HCEC 1CT (cell line): Measurements from ENCODE around the gene ARSG.
"Not testable (repeated sequence)": the region's sequence is repeated elsewhere in the genome, so short reads cannot be mapped to it uniquely, and the experiment has no call there.

Source experiments
- DNase-seq: peaks from one replicate; pipeline ENCODE4 v3.0.0-alpha.2; 2017

The ARSG gene

DNA sequence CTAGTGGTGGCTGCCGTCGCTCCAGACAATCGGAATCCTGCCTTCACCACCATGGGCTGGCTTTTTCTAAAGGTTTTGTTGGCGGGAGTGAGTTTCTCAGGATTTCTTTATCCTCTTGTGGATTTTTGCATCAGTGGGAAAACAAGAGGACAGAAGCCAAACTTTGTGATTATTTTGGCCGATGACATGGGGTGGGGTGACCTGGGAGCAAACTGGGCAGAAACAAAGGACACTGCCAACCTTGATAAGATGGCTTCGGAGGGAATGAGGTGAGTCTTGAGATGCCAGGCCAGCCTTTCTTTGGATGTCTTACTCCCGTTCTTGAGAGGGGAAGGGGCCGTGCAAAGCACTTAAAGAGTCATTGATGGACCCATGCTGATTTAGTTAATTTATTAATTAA, 16.1 kb downstream of the ARSG start:
- DNase-seq = no peak

DNA sequence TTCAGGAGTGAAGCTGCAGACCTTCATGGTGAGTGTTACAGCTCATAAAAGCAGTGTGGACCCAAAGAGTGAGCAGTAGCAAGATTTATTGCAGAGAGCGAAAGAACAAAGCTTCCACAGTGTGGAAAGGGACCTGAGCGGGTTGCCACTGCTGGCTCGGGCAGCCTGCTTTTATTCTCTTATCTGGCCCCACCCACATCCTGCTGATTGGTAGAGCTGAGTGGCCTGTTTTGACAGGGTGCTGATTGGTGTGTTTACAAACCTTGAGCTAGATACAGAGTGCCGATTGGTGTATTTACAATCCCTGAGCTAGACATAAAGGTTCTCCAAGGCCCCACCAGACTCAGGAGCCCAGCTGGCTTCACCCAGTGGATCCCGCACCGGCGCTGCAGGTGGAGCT, 17.2 kb downstream of the ARSG start:
- not testable (repeated sequence) for DNase-seq

DNA sequence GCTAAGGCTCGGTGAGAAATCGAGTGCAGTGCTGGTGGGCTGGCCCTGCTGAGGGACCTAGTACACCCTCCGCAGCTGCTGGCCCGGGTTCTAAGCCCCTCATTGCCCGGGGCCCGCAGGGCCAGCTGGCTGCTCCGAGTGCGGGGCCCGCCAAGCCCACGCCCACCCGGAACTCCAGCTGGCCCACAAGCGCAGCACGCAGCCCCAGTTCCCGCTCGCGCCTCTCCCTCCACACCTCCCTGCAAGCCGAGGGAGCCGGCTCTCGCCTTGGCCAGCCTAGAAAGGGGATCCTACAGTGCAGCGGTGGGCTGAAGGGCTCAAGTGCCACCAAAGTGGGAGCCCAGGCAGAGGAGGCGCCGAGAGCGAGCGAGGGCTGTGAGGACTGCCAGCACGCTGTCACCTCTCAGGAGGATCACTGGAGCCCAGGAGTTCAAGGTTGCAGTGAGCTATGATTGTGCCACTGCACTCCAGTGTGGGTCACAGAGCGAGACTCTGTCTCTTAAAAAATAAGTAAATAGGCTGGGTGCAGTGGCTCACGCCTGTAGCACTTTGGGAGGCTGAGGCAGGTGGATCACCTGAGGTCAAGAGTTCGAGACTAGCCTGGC, 17.9 kb downstream of the ARSG start:
- not testable (repeated sequence) for DNase-seq

DNA sequence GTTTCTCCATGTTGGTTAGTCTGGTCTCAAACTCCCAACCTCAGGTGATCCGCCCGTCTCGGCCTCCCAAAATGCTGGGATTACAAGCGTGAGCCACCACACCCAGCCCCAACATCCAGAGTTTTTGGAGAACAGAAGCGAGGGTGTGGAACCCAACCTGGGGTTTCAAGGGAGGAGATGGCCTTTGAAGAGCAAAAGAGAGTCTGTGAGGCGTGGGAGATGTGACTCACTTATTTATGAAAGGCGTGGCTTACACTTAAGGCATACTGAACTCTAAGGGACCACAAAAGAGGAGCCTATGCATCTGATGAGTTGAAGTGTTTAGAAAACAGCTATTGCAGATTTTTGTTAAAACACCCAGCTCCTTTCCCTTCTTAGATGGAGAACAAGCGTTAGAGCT, 18.9 kb downstream of the ARSG start:
- DNase-seq = peak; percentile 8

DNA sequence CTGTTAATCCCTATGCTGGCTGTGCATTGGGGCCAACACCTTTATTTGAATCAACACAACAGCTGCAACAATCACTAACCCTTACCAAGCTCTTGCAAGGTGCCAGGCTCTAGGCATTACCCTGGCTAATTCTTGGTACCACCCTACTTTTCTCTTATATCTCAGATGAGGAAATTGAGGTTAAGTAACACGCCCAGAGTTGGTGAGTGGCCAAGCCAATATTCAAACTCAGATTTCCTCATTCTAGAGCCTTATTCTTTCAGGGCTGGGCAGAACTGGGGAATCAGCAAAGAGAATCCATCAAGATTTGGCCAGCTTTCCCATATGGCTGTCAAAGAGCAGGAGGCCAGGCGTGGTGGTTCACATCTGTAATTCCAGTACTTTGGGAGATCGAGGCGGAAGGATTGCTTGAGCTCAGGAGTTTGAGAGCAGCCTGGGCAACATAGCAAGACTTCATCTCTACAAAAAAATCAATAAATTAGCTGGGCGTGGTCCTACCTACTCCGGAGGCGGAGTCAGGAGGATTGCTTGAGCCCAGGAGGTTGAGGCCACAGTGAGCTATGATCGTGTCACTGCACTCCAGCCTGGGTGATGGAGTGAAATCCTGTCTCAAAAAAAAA, 23.7 kb downstream of the ARSG start:
- DNase-seq = no peak

DNA sequence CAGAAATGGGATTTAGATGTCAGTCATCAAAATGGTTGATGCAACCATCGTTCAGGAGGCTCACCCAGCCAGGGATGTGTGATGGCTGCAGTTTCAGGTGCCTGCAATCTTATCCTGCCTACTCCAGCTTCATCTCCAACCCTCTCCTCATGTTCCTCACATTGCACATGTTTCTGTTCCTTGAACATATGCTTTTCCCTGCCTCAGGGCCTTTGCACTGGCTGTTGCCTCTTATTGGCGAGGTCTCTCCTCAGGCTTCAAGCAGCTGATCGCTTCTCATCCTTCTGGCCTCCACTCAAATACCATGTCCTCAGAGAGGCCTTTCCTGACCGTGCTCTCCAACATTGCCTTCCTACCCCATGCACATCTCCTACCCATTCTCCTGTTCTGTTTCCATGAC, 24.6 kb downstream of the ARSG start:
- no peak for DNase-seq

DNA sequence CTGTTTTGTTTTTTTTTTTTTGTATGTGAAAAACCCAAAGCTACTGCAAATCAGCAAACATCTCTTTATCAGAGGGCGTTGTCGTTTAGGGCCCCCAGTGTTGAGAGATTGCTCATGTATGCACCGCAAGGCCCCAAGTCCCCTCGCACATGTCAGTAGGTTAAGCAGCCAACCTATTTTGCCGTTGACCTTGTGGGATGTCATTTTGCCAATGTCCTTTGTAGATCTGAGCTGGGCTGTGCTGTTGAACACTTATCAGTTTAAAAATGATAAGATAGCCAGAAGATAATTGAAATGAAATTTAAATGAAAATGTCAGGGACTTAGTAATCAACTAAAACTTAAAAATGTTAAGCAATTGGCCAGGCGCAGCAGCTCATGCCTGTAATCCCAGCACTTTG, 26.2 kb downstream of the ARSG start:
- DNase-seq = no peak

DNA sequence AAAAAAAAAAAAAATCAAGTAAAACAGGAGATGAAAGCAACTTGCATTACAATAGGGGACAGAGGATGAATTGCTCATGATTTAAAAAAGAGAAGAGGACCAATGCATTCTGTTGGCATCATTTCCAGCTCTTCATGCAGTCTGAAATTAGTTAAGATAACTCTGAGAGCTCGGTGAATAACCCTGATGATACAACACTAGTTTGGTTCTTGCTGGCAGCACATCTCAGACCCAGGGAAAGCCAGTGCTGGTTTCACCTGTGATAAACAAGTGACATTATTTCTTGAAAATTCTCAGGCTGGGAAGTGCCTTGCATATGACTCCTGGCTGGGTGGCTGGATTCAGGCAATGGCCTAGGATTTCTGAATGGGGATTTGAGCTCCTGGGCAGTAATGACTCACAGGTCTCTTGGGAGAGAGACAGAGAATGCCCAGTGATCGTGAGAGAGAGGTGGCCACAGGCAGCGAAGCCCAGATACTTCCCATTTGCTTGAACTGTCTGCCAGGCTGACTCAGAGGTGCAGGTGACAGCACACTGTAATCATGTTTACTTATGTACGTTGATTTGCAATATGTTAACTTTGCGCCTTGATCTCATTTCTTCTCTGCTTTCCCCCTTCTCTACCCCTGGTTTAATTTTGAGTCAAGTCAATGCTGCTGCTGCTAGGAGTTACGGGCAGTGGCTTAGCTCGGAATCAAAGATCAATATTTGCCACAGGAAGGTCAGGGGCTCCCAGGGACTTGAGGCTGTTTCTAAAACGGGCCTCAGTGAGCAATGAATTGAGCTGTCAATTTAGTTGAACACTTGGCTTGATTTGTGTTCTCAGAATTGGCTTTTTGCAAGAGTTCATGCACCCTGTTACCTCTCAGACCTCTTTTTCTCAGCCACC, 27.1 kb downstream of the ARSG start:
- DNase-seq = peak; percentile 53

DNA sequence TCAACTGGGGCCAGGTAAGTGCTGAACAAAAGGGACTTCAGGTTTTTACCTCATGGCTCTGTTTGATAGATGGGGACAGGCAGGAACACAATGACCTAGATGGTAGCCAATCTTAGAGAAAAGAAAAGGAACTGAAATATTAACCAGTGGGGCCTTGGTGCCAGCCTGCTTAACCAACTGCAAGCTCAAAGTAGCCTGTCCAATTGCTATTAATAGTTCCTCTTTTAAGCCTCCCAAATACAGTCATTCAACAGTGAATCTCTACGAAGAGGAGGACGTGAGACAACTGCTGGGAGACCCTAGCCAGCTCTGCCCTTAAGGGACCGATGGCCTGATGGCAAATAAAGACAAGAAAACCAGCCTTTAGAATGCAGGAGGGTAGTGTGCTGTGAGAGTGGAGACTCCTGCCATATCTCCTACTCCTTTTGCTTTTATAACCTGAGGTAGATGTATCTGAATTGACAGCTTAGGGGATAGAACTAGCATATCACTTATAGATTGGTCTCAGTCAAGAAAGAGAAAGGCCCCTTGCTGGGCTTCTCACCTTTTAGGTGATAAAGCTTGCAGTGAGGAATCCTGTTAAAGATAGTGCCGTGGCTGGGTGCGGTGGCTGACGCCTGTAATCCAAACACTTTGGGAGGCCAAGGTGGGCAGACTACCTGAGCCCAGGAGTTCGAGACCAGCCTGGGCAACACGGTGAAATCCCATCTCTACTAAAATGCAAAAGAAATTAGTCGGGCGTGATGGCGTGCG, 28.3 kb downstream of the ARSG start:
- DNase-seq = no peak

DNA sequence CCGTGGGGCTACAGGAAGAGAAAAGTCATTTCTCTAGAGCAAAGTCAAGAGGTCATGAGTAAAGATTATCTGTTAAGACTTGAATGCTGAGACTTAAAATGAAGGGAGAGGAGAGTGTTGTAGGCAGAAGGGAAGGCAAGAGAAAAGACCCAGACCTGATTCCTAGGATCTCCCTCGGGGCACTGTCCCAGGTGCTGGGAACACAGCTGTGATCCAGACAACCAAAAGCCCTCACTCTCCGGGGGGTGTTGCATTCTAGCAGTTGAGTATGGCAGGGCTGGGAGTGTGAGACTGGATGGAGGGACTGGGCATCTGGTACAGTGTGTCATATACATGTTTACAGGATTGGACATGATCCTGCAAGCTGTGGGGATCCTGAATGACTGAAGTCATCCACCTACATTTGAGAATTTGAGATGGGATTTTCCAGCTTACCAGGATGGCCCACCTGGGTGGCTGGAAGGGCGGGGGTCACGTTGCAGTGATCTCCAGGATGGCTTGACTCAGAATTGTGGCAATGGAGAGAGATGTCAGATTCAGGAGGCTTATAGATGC, 29.1 kb downstream of the ARSG start:
- no peak for DNase-seq

DNA sequence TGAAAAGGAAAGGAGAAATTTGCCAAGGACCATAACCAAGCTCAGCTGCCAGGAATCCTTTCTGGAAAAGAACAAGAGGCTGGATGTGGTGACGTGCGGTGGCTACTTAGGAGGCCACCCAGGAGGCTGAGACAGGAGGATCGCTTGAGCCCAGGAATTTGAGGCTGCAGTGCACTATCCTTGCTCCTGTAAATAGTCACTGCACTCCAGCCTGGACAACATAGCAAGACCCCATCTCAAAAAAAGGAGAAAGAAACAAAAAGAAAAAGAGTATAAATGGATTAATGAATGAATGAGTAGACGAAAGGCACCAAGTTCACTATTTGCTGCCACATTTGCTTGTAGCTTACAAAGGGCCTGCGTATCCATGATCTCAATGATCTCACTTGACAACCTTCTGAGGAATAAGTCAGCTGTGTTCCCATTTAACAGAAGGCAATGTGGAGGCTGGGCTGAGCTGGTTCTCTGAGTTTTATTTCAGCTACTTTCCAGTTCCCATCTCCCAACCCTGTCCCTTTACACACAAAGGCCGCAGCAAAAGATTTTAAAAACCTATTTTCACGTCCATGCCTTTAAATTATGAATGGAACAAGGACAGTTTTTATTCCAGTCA, 29.8 kb downstream of the ARSG start:
- no peak for DNase-seq

DNA sequence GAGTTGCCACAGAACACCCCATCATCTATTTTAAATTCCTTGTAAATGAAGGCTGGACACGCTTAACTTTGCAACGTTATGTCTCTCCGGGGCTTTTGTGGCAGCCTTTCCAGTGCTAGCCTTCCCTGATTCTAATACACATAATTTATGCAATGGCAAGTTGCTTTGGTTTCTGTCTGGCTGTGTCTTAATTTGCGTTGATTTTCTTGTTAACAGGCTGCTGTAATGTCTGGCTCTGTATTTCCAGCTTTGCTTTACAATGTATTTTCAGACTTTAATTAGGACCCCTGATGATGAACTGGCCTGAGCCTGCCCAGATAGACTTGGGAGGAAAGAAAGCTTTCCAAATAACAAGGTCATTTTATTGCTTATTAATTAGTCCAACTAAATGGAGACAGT, 30.3 kb downstream of the ARSG start:
- no peak for DNase-seq

DNA sequence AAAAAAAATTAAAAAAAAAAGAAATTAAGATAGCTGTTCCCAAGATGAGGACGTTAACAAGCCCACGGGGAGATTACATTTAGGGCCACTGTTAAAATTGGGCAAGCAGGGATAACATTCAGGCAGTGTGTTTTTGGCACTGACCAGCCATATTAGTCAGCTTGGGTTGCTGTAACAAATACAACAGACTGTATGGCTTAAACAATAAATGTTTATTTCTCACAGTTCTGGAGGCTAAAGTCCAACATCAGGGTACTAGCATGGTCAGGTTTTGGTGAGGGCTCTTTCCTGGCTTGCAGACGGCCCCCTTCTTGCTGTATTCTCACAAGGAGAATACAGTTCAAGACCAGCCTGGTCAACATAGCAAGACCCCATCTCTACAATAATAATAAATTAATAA, 31.3 kb downstream of the ARSG start:
- no peak for DNase-seq

DNA sequence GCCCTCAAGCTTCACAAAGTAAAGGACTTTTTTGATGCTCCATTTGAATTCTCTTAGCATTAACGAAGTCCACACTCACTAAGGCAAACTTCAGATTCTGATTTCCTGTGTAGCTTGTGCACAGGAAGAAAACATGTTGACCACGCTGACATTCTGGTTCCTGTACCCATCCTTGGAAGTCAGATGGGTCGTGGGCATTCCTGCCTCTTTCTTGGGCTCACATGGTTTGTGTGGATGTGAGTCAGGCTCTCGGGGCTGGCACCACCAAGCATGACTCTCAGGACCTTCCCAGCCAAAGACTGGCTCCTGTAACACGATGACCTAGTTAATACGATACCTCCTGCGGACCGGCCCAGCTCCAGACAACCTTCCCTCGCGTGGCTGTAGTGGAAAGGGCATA, 32.8 kb downstream of the ARSG start:
- no peak for DNase-seq

DNA sequence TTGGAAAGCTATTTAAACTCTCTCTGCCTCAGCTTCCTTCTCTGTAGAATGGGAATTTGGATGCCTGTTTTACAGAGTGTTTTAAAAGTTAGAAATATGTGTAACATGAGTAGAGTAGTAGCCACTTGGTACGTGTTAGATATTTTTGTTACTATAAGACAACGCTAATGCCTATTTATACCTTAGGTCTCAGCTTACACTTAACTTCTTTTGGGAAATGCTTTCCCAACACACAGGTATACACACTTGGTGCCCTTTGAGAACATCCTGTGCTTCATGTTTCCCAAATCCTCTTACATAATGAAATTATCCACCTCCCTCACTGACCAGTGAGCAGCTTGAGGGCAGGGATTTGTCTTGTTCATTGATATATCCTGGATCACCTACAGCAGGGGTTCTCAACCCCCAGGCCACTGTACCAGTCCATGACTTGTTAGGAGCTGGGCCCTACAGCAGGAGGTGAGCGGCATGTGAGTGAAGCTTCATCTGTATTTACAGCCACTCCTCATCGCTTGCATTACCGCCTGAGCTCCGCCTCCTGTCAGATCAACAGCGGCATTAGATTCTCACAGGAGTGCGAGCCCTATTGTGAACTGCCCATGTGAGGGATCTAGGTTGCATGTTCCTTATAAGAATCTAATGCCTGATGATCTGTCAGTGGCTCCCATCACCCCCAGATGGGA, 33.5 kb downstream of the ARSG start:
- DNase-seq = no peak

DNA sequence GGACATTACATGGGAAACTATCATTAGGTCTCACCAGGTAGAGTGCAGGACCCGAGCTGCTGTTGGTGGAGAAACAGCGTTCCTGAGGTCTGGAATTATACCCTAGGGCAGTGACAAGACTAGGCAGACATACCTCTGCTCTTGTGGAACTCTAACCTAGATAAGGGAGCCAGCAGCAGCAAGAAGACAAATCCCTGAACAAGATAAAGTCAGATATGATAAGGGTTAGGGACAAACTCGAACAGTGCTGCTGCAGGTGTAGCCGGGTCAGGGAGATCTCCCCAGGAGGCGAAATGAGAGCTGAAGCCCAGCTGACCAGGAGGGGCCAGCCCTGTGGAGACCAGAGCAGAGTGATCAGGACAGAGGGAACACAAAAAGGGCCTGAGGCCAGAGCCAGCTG, 34.7 kb downstream of the ARSG start:
- DNase-seq = no peak

DNA sequence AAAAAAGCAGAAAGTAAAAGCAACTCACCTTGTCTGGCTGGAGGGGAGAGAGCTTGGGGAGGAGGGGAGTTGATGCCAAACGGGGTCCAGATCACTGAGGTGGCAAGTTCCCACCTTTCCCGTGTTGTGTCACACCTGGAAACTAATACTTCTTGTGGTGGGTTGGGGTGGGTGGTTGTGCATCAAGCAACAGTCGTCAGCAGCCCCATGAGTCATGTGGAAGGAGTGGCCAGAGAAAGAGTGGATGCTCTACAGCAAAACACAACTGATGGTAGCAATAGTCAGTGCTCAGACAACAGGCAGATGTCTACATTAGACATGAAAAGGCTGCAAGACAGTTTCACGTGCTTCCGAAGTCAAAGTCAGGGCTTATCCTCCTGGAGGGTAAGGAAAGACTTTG, 35.4 kb downstream of the ARSG start:
- DNase-seq = peak; percentile 11

DNA sequence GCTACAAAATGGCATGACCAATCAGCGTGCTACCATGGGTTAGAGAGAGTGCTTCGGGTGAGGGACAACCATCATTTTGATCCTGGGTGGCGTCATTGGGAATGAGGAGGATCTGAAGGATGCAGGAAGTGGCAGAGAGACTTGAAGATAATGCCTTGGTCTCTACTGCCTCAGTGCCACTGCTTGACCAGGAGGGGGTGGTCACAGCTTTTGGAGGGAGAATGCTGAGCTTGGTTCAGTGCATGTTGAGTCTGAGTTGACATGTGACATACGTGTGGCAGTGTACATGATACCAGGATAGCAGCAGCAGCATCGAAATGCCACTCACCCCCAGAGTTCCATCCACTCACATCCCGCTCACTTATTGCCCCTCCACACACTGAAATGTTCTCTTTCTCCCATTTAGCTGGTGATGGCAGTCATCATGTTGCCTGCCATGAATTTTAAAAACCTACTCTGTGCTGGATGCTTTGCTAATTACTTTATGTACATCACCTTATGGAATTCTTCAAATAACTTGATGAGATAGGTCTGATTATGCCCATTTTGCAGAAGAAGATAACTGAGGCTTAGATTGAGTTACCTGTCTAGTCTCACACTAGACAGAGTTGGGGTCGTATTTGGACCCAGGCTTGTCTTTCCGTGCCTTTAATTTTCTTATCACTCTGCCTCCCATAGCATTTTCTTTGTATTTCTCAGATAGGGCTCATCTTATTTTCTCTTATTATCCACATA, 36.7 kb downstream of the ARSG start:
- DNase-seq = no peak

DNA sequence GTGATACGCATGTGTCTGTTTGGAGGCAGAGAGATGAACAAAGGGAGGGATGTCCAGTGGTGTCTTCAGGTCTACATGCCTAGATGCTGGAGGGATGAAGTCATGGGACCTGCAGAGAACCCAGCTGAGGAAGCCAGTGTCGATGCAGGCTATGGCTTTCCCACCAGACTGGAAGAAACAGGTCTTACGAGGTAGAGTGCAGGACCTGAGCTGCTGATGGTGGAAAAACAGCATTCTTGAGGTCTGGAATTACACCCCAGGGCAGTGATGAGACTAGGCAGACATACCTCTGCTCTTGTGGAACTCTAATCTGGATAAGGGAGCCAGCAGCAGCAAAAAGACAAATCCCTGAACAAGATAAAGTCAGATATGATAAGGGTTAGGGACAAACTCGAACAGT, 37.4 kb downstream of the ARSG start:
- DNase-seq = no peak

DNA sequence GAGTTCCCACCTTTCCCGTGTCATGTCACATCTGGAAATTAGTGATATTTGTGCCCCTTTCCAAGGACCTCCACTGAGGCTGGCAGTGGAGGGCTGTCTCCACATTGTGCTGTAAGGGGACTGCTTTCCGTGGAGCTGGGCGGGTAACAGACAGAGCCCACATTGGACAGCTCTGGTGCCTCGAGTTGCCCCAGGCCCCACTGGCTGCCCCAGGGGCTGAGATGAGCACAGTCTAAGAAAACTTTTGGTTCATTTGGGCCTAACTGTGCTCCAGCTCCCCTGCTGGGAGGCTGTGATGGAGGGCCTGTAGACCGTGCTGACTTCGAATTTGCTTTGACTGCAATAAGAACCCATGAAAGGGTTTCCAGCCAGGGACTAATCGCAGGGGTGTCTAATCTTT, 38.0 kb downstream of the ARSG start:
- no peak for DNase-seq

DNA sequence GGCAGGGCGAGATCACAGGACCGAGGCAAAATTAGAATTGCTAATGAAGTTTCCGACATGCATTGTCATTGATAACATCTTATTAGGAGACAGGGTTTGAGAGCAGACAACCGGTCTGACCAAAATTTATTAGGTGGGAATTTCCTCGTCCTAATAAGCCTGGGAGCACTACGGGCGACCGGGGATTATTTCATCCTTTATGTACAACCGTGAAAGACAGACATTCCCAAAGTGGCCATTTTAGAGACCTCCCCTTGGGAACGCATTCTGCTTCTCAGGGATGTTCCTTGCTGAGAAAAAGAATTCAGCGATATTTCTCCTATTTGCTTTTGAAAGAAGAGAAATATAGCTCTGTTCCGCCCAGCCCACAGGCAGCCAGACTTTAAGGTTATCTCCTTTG, 40.6 kb downstream of the ARSG start:
- DNase-seq = not testable (repeated sequence)
